GM23338 (cell line): ENCODE measurements around the gene TRAPPC3L. TPM values are rescaled to one million over a fixed set of nuclear protein-coding genes. Genes with fewer than 3 reads are reported as not detected.

Source experiments
- ATAC-seq: fragments of 200-7000 bp; cut with Tn5 transposase; 3 replicates; pipeline ENCODE4 v1.9.1; 2020
- DNase-seq: peaks from one replicate; pipeline ENCODE4 v3.0.0-alpha.2; 2015; ENCODE audit warnings: low spot score
- H2AFZ ChIP-seq: fragments of 200-600 bp; sonication (generic); 2 replicates; pipeline ENCODE4 v1.8.0; 2016; ENCODE audit warnings: antibody characterized with exemption, mild to moderate bottlenecking, moderate library complexity
- H3F3A ChIP-seq: fragments of 200-600 bp; sonication (generic); replicated peaks from 2 replicates; pipeline ENCODE4 v1.8.0; 2017; ENCODE audit warnings: antibody characterized with exemption, mixed run types, low read depth
- H3K27ac ChIP-seq: fragments of 200-600 bp; sonication (generic); 2 replicates; pipeline ENCODE4 v1.6.1; 2016; ENCODE audit warnings: low read depth
- H3K27me3 ChIP-seq: fragments of 200-600 bp; sonication (generic); 2 replicates; pipeline ENCODE4 v1.8.0; 2016; ENCODE audit warnings: mild to moderate bottlenecking, mixed run types, moderate library complexity; ENCODE audit not compliant: insufficient read depth
- H3K36me3 ChIP-seq: fragments of 200-600 bp; sonication (generic); 2 replicates; pipeline ENCODE4 v1.8.0; 2016; ENCODE audit warnings: mild to moderate bottlenecking; ENCODE audit not compliant: insufficient read depth
- H3K4me1 ChIP-seq: fragments of 200-600 bp; sonication (generic); 2 replicates; pipeline ENCODE4 v1.8.0; 2016; ENCODE audit warnings: mild to moderate bottlenecking, moderate library complexity; ENCODE audit not compliant: insufficient read depth
- H3K4me2 ChIP-seq: fragments of 200-600 bp; sonication (generic); 2 replicates; pipeline ENCODE4 v1.7.1; 2017; ENCODE audit warnings: mixed run types
- H3K4me3 ChIP-seq: fragments of 200-600 bp; sonication (generic); 2 replicates; pipeline ENCODE4 v1.6.1; 2016; ENCODE audit warnings: mixed run types
- H3K79me2 ChIP-seq: fragments of 200-600 bp; sonication (generic); replicated peaks from 2 replicates; pipeline ENCODE4 v1.8.0; 2017; ENCODE audit warnings: mild to moderate bottlenecking; ENCODE audit not compliant: insufficient read depth
- H3K9me2 ChIP-seq: fragments of 200-600 bp; sonication (generic); 2 replicates; pipeline ENCODE4 v1.8.0; 2017; ENCODE audit not compliant: insufficient read depth
- H4K20me1 ChIP-seq: fragments of 200-600 bp; sonication (generic); replicated peaks from 2 replicates; pipeline ENCODE4 v1.8.0; 2017; ENCODE audit warnings: mild to moderate bottlenecking; ENCODE audit not compliant: insufficient read depth
- H3K27ac Mint-ChIP-seq: 2 replicates; pipeline ENCODE4 v1.8.0; 2020; ENCODE audit warnings: inconsistent platforms, mild to moderate bottlenecking, moderate library complexity, mixed read lengths
- H3K27me3 Mint-ChIP-seq: 3 replicates; pipeline ENCODE4 v1.8.0; 2022; ENCODE audit warnings: low read depth, mild to moderate bottlenecking, moderate library complexity, mixed read lengths, inconsistent platforms; ENCODE audit not compliant: insufficient read depth, poor library complexity
- H3K36me3 Mint-ChIP-seq: 3 replicates; pipeline ENCODE4 v1.8.0; 2021; ENCODE audit warnings: low read depth, mild to moderate bottlenecking, inconsistent platforms, moderate library complexity, mixed read lengths
- H3K4me1 Mint-ChIP-seq: 3 replicates; pipeline ENCODE4 v1.8.0; 2020; ENCODE audit warnings: mild to moderate bottlenecking, inconsistent platforms, mixed read lengths
- H3K4me3 Mint-ChIP-seq: 3 replicates; pipeline ENCODE4 v1.8.0; 2021; ENCODE audit warnings: moderate library complexity, mild to moderate bottlenecking, inconsistent platforms, mixed read lengths
- H3K9me3 Mint-ChIP-seq: 3 replicates; pipeline ENCODE4 v1.8.0; 2020; ENCODE audit warnings: moderate library complexity, mild to moderate bottlenecking, inconsistent platforms, mixed read lengths
- CREB1 ChIP-seq: fragments of 250-450 bp; sonication (Bioruptor Pico); IDR thresholded peaks from 2 replicates; pipeline ENCODE4 v1.5.0; 2020; ENCODE audit warnings: low read depth, mild to moderate bottlenecking, moderate library complexity
- EZH2 ChIP-seq: fragments of 200-600 bp; sonication (generic); IDR thresholded peaks from one replicate; pipeline ENCODE4 v1.8.0; 2017; ENCODE audit warnings: antibody characterized with exemption, mild to moderate bottlenecking, low read depth; ENCODE audit not compliant: unreplicated experiment
- JUNB ChIP-seq: IDR thresholded peaks from one replicate; pipeline ENCODE4 v1.6.1; 2016; ENCODE audit warnings: antibody characterized with exemption; ENCODE audit not compliant: unreplicated experiment
- NANOG ChIP-seq: IDR thresholded peaks from 2 replicates; pipeline ENCODE4 v1.6.1; 2016; ENCODE audit warnings: antibody characterized with exemption, borderline replicate concordance
- POLR2AphosphoS5 ChIP-seq: IDR thresholded peaks from 2 replicates; pipeline ENCODE4 v1.6.1; 2016; ENCODE audit warnings: antibody characterized with exemption, low read depth
- REST ChIP-seq: IDR thresholded peaks from one replicate; pipeline ENCODE4 v1.6.1; 2018; ENCODE audit warnings: antibody characterized with exemption; ENCODE audit not compliant: unreplicated experiment
- STAT1 ChIP-seq: IDR thresholded peaks from one replicate; pipeline ENCODE4 v1.6.1; 2016; ENCODE audit warnings: antibody characterized with exemption; ENCODE audit not compliant: unreplicated experiment
- ZNF114 ChIP-seq: fragments of 250-450 bp; sonication (Bioruptor Pico); IDR thresholded peaks from 2 replicates; pipeline ENCODE4 v1.5.0; 2020; ENCODE audit warnings: mild to moderate bottlenecking, moderate library complexity
- ZNF331 ChIP-seq: fragments of 250-450 bp; sonication (Bioruptor Pico); IDR thresholded peaks from 2 replicates; pipeline ENCODE4 v1.5.0; 2020; ENCODE audit warnings: low read depth, mild to moderate bottlenecking, moderate library complexity
- polyA plus RNA-seq: library from polyadenylated mRNA; unstranded; fragments of >200 nt; fragmentation: Nextera tagmentation; extraction: Ambion mirVana; gene quantifications from 2 replicates; pipeline ENCODE4 v1.2.1, GENCODE V29; 2016
- total RNA-seq: library from RNA; depleted of rRNA; stranded (reverse); fragments of >200 nt; shearing (Covaris generic); gene quantifications from 2 replicates; pipeline ENCODE4 v1.2.3, GENCODE V29; 2014
- TF ChIP-seq, protein P1 (sequence below): IDR thresholded peaks from 2 replicates; pipeline ENCODE4 v1.6.1; 2016; ENCODE audit warnings: antibody characterized with exemption
- TF ChIP-seq, protein P2 (sequence below), 2 experiments: fragments of 200-600 bp in 1 of 2; sonication (generic) in 1 of 2; conservative IDR thresholded peaks; 2 replicates each; pipeline versions ENCODE4 v1.5.1 to v1.6.1; 2016 to 2017; ENCODE audit warnings: antibody characterized with exemption in 2 of 2, low read depth in 2 of 2, mild to moderate bottlenecking in 2 of 2, moderate library complexity in 1 of 2

Gene TRAPPC3L
- total and polyA plus RNA-seq, 2 experiments from 2014 or later = not detected

DNA sequence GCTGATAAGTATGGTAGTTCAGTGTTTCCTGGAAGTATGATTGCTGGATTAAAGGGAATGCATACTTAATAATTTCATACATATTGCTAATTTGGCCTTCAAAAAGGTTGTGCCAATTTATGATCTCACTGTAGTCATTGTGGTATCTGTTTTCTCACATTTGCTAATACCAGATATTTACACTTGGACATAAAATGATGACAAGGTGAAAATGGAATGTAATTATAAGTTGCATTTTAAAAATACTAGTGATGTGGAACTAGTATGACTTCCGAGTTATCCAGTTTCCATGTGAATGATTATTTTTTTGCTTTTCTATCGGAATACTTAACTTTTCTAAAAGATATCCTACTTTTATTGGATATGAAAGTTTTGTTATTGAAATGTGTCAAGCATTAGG is 41.3 kb upstream of the TRAPPC3L start:
- Histone ChIP-seq H3K4me2 (no peak overlapping the region), H3K79me2 (no peaks in the 10 kb centered on the region), H3K9me2 (no peaks in the 10 kb centered on the region), H2AFZ (no peak overlapping the region), H3F3A (no peaks in the 10 kb centered on the region), H3K4me1 (no peaks in the 10 kb centered on the region), H3K4me3 (no peak overlapping the region), H4K20me1 (no peaks in the 10 kb centered on the region), H3K36me3 (no peaks in the 10 kb centered on the region; the same call in 1 of the 2 replicates), H3K27me3 (no peaks in the 10 kb centered on the region), H3K27ac (no peak overlapping the region)
- Mint-ChIP-seq H3K4me3 (no peak overlapping the region), H3K9me3 (no peaks in the 10 kb centered on the region), H3K27ac (no peak overlapping the region), H3K4me1 (no peaks in the 10 kb centered on the region), H3K36me3 (peaks cover 13% of the 10 kb centered on the region), H3K27me3 (no peaks in the 10 kb centered on the region)
- TF ChIP-seq ZNF114 (CRISPR knock-in tag) = no peak
- no peak for TF ChIP-seq POLR2AphosphoS5
- TF ChIP-seq, protein P1, sequence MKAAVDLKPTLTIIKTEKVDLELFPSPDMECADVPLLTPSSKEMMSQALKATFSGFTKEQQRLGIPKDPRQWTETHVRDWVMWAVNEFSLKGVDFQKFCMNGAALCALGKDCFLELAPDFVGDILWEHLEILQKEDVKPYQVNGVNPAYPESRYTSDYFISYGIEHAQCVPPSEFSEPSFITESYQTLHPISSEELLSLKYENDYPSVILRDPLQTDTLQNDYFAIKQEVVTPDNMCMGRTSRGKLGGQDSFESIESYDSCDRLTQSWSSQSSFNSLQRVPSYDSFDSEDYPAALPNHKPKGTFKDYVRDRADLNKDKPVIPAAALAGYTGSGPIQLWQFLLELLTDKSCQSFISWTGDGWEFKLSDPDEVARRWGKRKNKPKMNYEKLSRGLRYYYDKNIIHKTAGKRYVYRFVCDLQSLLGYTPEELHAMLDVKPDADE = no peak
- no peak for TF ChIP-seq STAT1
- TF ChIP-seq, protein P2, sequence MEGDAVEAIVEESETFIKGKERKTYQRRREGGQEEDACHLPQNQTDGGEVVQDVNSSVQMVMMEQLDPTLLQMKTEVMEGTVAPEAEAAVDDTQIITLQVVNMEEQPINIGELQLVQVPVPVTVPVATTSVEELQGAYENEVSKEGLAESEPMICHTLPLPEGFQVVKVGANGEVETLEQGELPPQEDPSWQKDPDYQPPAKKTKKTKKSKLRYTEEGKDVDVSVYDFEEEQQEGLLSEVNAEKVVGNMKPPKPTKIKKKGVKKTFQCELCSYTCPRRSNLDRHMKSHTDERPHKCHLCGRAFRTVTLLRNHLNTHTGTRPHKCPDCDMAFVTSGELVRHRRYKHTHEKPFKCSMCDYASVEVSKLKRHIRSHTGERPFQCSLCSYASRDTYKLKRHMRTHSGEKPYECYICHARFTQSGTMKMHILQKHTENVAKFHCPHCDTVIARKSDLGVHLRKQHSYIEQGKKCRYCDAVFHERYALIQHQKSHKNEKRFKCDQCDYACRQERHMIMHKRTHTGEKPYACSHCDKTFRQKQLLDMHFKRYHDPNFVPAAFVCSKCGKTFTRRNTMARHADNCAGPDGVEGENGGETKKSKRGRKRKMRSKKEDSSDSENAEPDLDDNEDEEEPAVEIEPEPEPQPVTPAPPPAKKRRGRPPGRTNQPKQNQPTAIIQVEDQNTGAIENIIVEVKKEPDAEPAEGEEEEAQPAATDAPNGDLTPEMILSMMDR (conservative IDR thresholded peaks at IDR 0.05; ENCODE audit: low read depth in 2 of 2) = no peak
- TF ChIP-seq NANOG = no peak
- no peak for TF ChIP-seq CREB1
- TF ChIP-seq EZH2 = no peak
- DNase-seq (no peak), ATAC-seq (no peak)

GRCh38 chr6:116586276-116586675 is 40.8 kb upstream of the TRAPPC3L start:
- H3K27ac Mint-ChIP-seq = no peak overlapping the region
- TF ChIP-seq REST (no peak), STAT1 (no peak), ZNF114 (CRISPR knock-in tag) (no peak), ZNF331 (CRISPR knock-in tag) (no peak), JUNB (no peak)
- TF ChIP-seq, protein P2 (conservative IDR thresholded peaks at IDR 0.05; ENCODE audit: low read depth in 2 of 2) = no peak
- TF ChIP-seq, protein P1 = no peak

More at GRCh38 chr6:116586276-116586675, 40.8 kb upstream of the TRAPPC3L start:
- H4K20me1 ChIP-seq = no peaks in the 10 kb centered on the region
- no peaks in the 10 kb centered on the region for H3F3A ChIP-seq
- H3K4me1 Mint-ChIP-seq = no peaks in the 10 kb centered on the region
- no peaks in the 10 kb centered on the region for H3K27me3 Mint-ChIP-seq
- H3K9me2 ChIP-seq = no peaks in the 10 kb centered on the region
- no peaks in the 10 kb centered on the region; the same call in 1 of the 2 replicates for H3K36me3 ChIP-seq
- no peak overlapping the region for H3K4me3 Mint-ChIP-seq
- ATAC-seq (no peak), DNase-seq (no peak)
- H3K4me1 ChIP-seq = no peaks in the 10 kb centered on the region
- H3K27me3 ChIP-seq = no peaks in the 10 kb centered on the region
- H3K4me3 ChIP-seq = no peak overlapping the region
- no peak overlapping the region for H3K4me2 ChIP-seq
- H3K9me3 Mint-ChIP-seq = no peaks in the 10 kb centered on the region
- no peak overlapping the region for H3K27ac ChIP-seq
- H2AFZ ChIP-seq = no peak overlapping the region
- H3K36me3 Mint-ChIP-seq = peaks cover 10% of the 10 kb centered on the region
- no peaks in the 10 kb centered on the region for H3K79me2 ChIP-seq
